NCI-H2107 (cell line): Measurements from ENCODE around the gene SLC30A10.
"Not testable (repeated sequence)": the region's sequence is repeated elsewhere in the genome, so short reads cannot be mapped to it uniquely, and the experiment has no call there.

Experiments used
- DNase-seq: peaks from one replicate; lab custom pipeline; 2025; lab: John Stamatoyannopoulos, UW

Gene SLC30A10

GRCh38 chr1:219927298-219927955, 930 bp downstream of the SLC30A10 start:
- no peak for DNase-seq

GRCh38 chr1:219926363-219926998, 1.9 kb downstream of the SLC30A10 start:
- no peak for DNase-seq

GRCh38 chr1:219924342-219924741, 4.0 kb downstream of the SLC30A10 start:
- no peak for DNase-seq

- DNase-seq = no peak
Observed at GRCh38 chr1:219917851-219918466, 10.4 kb downstream of the SLC30A10 start.

- no peak for DNase-seq
Observed at GRCh38 chr1:219917281-219917680, 11.1 kb downstream of the SLC30A10 start.

GRCh38 chr1:219916257-219916656, 12.1 kb downstream of the SLC30A10 start:
- DNase-seq = no peak

- no peak for DNase-seq
Observed at GRCh38 chr1:219913005-219913770, 15.2 kb downstream of the SLC30A10 start.

GRCh38 chr1:219910716-219911115, 17.6 kb downstream of the SLC30A10 start:
- no peak for DNase-seq

- DNase-seq = no peak
Observed at GRCh38 chr1:219909476-219909875, 18.9 kb downstream of the SLC30A10 start.

- no peak for DNase-seq
Observed at GRCh38 chr1:219908170-219908569, 20.2 kb downstream of the SLC30A10 start.

GRCh38 chr1:219907772-219908070, 20.6 kb downstream of the SLC30A10 start:
- DNase-seq = no peak

GRCh38 chr1:219906924-219907771, 21.2 kb downstream of the SLC30A10 start:
- DNase-seq = no peak

GRCh38 chr1:219906565-219906923, 21.8 kb downstream of the SLC30A10 start:
- DNase-seq = not testable (repeated sequence)

GRCh38 chr1:219905524-219905923, 22.8 kb downstream of the SLC30A10 start:
- no peak for DNase-seq

- no peak for DNase-seq
Observed at GRCh38 chr1:219904934-219905333, 23.4 kb downstream of the SLC30A10 start.

- no peak for DNase-seq
Observed at GRCh38 chr1:219903353-219903871, 24.9 kb downstream of the SLC30A10 start.

- no peak for DNase-seq
Observed at GRCh38 chr1:219902951-219903350, 25.4 kb downstream of the SLC30A10 start.

GRCh38 chr1:219900882-219901281, 27.5 kb downstream of the SLC30A10 start:
- no peak for DNase-seq

- no peak for DNase-seq
Observed at GRCh38 chr1:219900201-219900600, 28.2 kb downstream of the SLC30A10 start.

- no peak for DNase-seq
Observed at GRCh38 chr1:219898375-219898774, 30.0 kb downstream of the SLC30A10 start.

GRCh38 chr1:219897914-219898313, 30.4 kb downstream of the SLC30A10 start:
- DNase-seq = no peak

- not testable (repeated sequence) for DNase-seq
Observed at GRCh38 chr1:219892271-219892670, 36.1 kb downstream of the SLC30A10 start.
